ENCODE measurements around the gene FASTKD2.

The FASTKD2 gene

DNA sequence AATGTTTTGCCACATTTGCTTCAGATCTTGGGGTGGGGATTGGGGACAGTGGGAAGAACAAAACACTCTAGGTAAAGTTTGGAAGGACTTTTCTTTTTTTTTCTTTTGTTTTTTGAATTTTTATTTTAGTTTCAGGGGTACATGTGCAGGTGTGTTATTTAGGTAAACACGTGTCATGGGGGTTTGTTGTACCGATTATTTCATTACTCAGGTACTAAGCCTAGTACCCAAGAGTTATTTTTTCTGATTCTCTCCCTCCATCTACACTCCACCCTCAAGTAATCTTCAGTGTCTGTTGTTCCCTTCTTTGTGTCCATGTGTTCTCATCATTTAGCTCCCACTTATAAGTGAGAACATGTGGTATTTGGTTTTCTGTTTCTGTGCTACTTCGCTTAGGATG, 73.3 kb downstream of the FASTKD2 start:
- DNase-seq (ENCODE audit: low spot score) = no peak

DNA sequence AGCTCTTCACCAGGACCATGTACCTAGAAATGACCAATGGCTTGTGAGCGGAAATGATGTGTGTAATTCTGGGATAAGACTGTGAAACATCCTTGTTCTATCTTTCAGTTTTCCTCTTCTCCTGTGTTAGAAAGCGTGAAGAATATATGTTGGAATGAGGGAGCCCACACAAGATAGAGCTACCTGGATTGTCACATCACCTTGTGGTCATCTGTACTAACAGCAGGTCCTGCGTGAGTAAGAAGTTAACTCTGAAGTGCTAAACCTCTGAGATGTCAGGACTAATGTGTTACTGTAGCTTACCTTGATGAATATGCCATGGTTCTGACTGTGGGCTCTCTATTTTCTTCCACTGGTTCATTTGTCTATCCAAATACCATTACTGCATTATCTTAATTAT, 75.6 kb downstream of the FASTKD2 start:
- DNase-seq (ENCODE audit: low spot score) = no peak
